A673 (cell line): ENCODE data around the gene ERG.

Experiments
- CTCF ChIP-seq: fragments of 300-800, 200-600 bp; sonication (generic); conservative IDR thresholded peaks from 2 replicates; pipeline ENCODE4 v1.5.1; 2017; ENCODE audit warnings: low read depth, mild to moderate bottlenecking, antibody characterized with exemption, low read length, moderate library complexity, mixed read lengths
- EZH2 ChIP-seq: fragments of 200-600 bp; sonication (generic); IDR thresholded peaks from 2 replicates; pipeline ENCODE4 v1.6.1; 2017; ENCODE audit warnings: borderline replicate concordance, low read depth, mild to moderate bottlenecking, mixed read lengths, antibody characterized with exemption, low read length; ENCODE audit not compliant: poor library complexity, severe bottlenecking

GRCh38 chr21:38492007-38492406 is 6.3 kb downstream of the ERG start:
- TF ChIP-seq CTCF (no peak), EZH2 (no peak)
